ENCODE measurements around the gene SCN1A. TPM values are rescaled to one million over a fixed set of nuclear protein-coding genes. Genes with fewer than 3 reads are reported as not detected.

Gene SCN1A
- total and polyA plus RNA-seq, 2 donors (not counting 3 experiments of a cell fraction or from before 2014, with no cell fraction given) = not detected

- ChIA-PET POLR2A (no interaction called here), CTCF (no interaction called here)
- DNase-seq (ENCODE audit: low read depth, low spot score) = no peak
- H3K4me3 ChIP-seq (replicated peaks in 1 of 3; ENCODE audit: insufficient read depth in 1 of 3, low read depth in 1 of 3, low read length in 3 of 3) = no peak overlapping the region
- H4K20me1 ChIP-seq (replicated peaks; ENCODE audit: control insufficient read depth, extremely low read depth, insufficient read depth, low read length) = no peaks in the 10 kb centered on the region
- no peak overlapping the region for H3K9ac ChIP-seq (replicated peaks; ENCODE audit: extremely low read depth, insufficient read depth, low read length)
- intact Hi-C loops (cut with micrococcal nuclease) (no loop called here), dilution Hi-C loops (cut with MboI; ENCODE audit: extremely low pct_ligation_motif_present, low sequenced_read_pairs) (no loop called here)
- BruUV-seq (replicated peaks) = no TSS peak
- no peaks in the 10 kb centered on the region for H3K27me3 ChIP-seq (ENCODE audit: control insufficient read depth in 2 of 2, insufficient read depth in 2 of 2, low read length in 2 of 2)
- H3K27ac ChIP-seq (ENCODE audit: insufficient read depth, low read depth, low read length) = no peak overlapping the region
- no peaks in the 10 kb centered on the region for H3K4me1 ChIP-seq (ENCODE audit: control insufficient read depth, extremely low read depth, insufficient read depth, low read length)
- TF ChIP-seq, protein P1, sequence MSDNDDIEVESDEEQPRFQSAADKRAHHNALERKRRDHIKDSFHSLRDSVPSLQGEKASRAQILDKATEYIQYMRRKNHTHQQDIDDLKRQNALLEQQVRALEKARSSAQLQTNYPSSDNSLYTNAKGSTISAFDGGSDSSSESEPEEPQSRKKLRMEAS (IDR thresholded peaks at IDR 0.05; ENCODE audit: insufficient read depth, insufficient read length) = no peak
- TF ChIP-seq JUN (IDR thresholded peaks at IDR 0.05; ENCODE audit: borderline replicate concordance, insufficient read depth, insufficient read length, low read depth) = no peak
- TF ChIP-seq POLR2A (IDR thresholded peaks at IDR 0.05; ENCODE audit: low read depth, low read length) = no peak
- TF ChIP-seq POLR2AphosphoS5 (IDR thresholded peaks at IDR 0.05; ENCODE audit: insufficient read depth, low read depth, low read length) = no peak
- no peak for TF ChIP-seq FOS (IDR thresholded peaks at IDR 0.05; ENCODE audit: borderline replicate concordance, insufficient read depth, low read length)
- TF ChIP-seq, protein P2, sequence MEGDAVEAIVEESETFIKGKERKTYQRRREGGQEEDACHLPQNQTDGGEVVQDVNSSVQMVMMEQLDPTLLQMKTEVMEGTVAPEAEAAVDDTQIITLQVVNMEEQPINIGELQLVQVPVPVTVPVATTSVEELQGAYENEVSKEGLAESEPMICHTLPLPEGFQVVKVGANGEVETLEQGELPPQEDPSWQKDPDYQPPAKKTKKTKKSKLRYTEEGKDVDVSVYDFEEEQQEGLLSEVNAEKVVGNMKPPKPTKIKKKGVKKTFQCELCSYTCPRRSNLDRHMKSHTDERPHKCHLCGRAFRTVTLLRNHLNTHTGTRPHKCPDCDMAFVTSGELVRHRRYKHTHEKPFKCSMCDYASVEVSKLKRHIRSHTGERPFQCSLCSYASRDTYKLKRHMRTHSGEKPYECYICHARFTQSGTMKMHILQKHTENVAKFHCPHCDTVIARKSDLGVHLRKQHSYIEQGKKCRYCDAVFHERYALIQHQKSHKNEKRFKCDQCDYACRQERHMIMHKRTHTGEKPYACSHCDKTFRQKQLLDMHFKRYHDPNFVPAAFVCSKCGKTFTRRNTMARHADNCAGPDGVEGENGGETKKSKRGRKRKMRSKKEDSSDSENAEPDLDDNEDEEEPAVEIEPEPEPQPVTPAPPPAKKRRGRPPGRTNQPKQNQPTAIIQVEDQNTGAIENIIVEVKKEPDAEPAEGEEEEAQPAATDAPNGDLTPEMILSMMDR (IDR thresholded peaks at IDR 0.05; ENCODE audit: extremely low read depth in 1 of 2, insufficient read depth in 1 of 2, low read depth in 1 of 2, low read length in 2 of 2) = no peak
- no peak for TF ChIP-seq EZH2 (IDR thresholded peaks at IDR 0.05; ENCODE audit: borderline replicate concordance, low read depth, low read length, severe bottlenecking)
- no peak for TF ChIP-seq GATA2 (IDR thresholded peaks at IDR 0.05; ENCODE audit: insufficient read depth, insufficient read length, low read depth, low read length)
- no peak for TF ChIP-seq MYC (IDR thresholded peaks at IDR 0.05; ENCODE audit: low read depth, low read length)
- no peak overlapping the region for H2AFZ ChIP-seq (ENCODE audit: low read depth, low read length)
- no peak overlapping the region for H3K4me2 ChIP-seq (ENCODE audit: insufficient read depth, low read length)
- H3K9me3 ChIP-seq (replicated peaks; ENCODE audit: control insufficient read depth, insufficient read depth, low read length) = no peaks in the 10 kb centered on the region
- FAIRE-seq = no peak
- H3K9me1 ChIP-seq (replicated peaks; ENCODE audit: control insufficient read depth, extremely low read depth, insufficient read depth, low read length) = no peaks in the 10 kb centered on the region
- no peaks in the 10 kb centered on the region for H3K79me2 ChIP-seq (ENCODE audit: control insufficient read depth, insufficient read depth, low read length)
- H3K36me3 ChIP-seq (ENCODE audit: control insufficient read depth in 2 of 2, extremely low read depth in 1 of 2, insufficient read depth in 2 of 2, low read length in 2 of 2) = no peaks in the 10 kb centered on the region
These were observed 36.0 kb upstream of the SCN1A start for GRCh38 chr2:166163775-166164174.

Measured in endothelial cell of umbilical vein (primary cell).